Metanephros (tissue), 2 donors: ENCODE results near the gene LIME1. TPM values are rescaled to one million over a fixed set of nuclear protein-coding genes. Genes with fewer than 3 reads are reported as not detected.

Source experiments
- small RNA-seq: library from RNA; depleted of rRNA; stranded (forward); fragments of <200 nt; gene quantifications from one replicate; pipeline ENCODE3, GENCODE V24; 2014; ENCODE audit warnings: low replicate concordance
- total RNA-seq: library from RNA; depleted of rRNA; stranded (reverse); fragments of >200 nt; gene quantifications from one replicate; pipeline ENCODE4 v1.2.3, GENCODE V29; 2014

The LIME1 gene, protein sequence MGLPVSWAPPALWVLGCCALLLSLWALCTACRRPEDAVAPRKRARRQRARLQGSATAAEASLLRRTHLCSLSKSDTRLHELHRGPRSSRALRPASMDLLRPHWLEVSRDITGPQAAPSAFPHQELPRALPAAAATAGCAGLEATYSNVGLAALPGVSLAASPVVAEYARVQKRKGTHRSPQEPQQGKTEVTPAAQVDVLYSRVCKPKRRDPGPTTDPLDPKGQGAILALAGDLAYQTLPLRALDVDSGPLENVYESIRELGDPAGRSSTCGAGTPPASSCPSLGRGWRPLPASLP
- total RNA-seq = 7.5 TPM

DNA sequence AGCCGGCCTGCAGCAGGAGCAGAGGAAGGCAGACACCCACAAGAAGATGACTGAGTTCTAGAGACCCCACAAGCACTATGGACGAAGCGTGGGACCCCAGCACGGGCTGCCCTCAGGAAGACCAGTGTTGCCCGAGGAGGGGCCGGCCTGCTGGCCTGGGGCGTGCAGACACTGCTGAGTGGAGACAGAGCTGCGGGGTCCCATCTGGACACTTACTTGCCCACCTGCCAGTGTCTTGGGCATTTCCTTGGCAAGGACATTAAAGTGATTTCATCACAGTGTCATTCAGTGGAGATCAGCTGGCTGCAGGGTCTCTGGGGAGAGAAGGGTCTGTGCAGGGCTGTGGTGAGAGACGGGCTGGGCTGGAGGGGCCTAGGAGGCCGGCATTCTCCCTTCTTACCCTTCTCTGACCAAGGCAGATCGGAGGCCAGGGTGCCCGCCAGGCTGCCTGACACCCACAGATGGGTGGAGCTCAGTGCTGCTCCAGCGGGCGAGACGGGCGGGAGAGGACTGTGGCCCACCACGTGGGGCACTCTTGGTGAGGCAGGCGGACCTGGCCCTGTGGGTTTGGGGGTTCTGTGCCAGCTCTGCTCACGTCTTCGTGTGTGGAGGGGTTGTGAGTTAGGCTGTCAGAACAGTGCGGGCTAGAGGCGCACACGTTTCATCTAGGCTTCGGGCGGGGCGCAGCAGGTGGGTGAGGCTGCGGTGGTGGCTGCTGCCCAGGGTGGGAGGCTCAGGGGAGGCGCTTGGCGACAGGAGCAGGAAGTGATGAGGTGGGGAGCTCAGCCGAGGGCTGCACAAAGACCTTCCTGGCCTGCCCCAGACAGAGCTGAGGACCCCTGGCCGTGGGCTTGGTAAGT, at the start of gene LIME1:
TSS of gene LIME1 (plus strand) at position 806 of the 860 bp plus-strand sequence. CDS start 886 bp downstream, outside the sequence.

DNA sequence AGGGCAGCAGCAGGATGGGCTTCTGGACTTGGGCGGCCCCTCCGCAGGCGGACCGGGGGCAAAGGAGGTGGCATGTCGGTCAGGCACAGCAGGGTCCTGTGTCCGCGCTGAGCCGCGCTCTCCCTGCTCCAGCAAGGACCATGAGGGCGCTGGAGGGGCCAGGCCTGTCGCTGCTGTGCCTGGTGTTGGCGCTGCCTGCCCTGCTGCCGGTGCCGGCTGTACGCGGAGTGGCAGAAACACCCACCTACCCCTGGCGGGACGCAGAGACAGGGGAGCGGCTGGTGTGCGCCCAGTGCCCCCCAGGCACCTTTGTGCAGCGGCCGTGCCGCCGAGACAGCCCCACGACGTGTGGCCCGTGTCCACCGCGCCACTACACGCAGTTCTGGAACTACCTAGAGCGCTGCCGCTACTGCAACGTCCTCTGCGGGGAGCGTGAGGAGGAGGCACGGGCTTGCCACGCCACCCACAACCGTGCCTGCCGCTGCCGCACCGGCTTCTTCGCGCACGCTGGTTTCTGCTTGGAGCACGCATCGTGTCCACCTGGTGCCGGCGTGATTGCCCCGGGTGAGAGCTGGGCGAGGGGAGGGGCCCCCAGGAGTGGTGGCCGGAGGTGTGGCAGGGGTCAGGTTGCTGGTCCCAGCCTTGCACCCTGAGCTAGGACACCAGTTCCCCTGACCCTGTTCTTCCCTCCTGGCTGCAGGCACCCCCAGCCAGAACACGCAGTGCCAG, 39.7 kb upstream of the LIME1 start, which contains the start of gene TNFRSF6B:
TSS of gene TNFRSF6B (plus strand) at position 25 of the 729 bp plus-strand sequence. CDS start at position 141, 116 bp downstream.

DNA sequence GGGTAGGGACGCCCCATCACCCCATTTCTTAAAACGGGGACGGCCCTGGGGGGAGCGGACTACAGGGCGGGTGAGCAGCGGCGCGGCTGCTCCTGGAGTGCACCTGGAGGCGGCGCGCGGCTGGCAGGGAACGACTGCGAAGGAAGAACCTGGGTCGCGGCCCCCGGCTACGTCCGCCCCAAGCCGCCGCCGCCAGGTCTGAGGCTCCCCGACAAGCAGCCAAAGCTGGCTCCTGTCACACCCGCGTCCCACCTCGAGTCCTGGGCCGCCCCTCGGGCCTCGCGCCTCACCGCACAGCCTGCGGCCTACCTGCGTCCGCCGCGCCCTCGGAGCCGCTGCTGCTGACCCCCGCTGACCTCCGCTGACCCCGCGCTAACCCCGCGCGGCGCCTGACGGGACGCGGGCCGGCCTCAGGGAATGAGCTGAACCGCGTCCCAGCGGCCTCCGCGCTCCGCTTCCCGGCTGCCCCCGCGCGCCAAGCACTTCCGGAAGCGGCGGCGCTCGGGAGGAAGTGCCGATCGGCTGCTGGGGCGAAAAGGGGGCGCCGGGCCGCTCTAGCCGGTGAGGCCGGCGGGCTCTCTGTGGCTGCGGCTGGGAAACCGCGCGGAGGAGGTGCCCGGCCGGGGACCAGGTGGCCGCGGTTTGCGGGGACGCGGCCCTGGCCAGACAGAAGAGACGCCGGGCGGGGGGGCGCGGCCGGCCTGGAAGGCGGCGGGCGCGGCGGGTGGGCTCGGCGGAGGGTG, 28.7 kb upstream of the LIME1 start, which contains the start of the genes ARFRP1 and ZGPAT:
TSS of gene ARFRP1 (minus strand) at position 419 of the 743 bp plus-strand sequence. CDS start 885 bp downstream, outside the sequence.
TSS of gene ZGPAT (plus strand) at position 482 of the 743 bp plus-strand sequence. CDS start 542 bp downstream, outside the sequence.

DNA sequence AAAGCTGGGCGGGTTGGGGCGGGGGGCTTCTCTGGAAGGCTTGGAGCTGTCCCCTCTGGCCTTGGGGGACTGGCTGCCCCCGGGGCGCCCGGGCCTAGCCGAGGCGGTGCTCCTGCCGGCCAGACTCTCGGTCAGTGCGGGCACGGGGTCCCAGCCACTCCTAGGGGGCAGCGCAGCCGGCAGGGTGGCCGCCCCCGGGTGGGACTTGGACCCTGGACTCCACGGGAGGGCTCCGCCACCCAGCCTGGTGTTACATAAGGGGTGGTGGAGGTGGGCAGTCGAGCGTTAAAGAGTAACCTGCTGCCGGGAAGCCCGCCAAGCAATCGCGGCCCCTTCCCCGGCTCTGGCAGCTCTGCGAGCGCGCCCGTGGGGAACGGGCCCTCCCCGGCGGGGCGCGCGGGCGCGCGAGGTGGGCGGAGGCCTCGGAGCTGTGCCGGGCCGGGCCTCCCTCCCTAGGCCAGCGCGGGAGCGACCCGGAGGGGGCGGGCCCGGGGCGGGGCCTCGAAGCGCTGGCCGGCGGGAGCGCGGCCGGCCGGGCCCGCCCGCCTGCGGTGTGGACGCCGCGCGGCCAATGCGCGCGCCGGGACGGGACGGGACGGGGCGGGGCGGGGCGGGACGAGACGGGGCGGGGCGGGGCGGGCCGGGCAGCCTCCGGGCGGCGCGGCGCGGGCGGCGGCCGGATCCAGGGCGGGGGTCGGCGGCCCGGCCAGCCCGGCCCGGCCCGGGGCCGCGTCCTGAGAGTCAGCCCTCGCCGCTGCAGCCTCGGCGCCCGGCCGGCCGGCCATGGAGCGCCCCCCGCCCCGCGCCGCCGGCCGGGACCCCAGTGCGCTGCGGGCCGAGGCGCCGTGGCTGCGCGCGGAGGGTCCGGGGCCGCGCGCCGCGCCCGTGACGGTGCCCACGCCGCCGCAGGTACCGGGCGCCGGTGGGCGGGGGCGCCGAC, 2.9 kb downstream of the LIME1 start, which contains the start of gene SLC2A4RG:
TSS of gene SLC2A4RG (plus strand) at position 647 of the 940 bp plus-strand sequence. CDS start at position 784, 137 bp downstream.

Small RNA genes within 50 kb of the gene (small RNA-seq; reads per million reads assigned to genes)
- not detected for gene LIME1
- gene TNFRSF6B = not detected

Other genes with a start within 250 kb of the LIME1 start
- 139 TPM for gene EEF1A2, start 237.6 kb upstream of the LIME1 start, total RNA-seq
- 200 TPM for gene PPDPF, start 215.9 kb upstream of the LIME1 start, total RNA-seq
- 0.76 TPM for gene PTK6, start 199.3 kb upstream of the LIME1 start, total RNA-seq
- 0.12 TPM for gene SRMS, start 188.9 kb upstream of the LIME1 start, total RNA-seq
- gene FNDC11, start 182.5 kb upstream of the LIME1 start, total RNA-seq = 1.6 TPM
- 29.0 TPM for gene HELZ2, start 162.4 kb upstream of the LIME1 start, total RNA-seq
- gene GMEB2, start 109.6 kb upstream of the LIME1 start, total RNA-seq = 14.0 TPM
- gene STMN3, start 83.2 kb upstream of the LIME1 start, total RNA-seq = 20.6 TPM
- 30.5 TPM for gene RTEL1, start 78.4 kb upstream of the LIME1 start, total RNA-seq
- 4.3 TPM for gene TNFRSF6B, start 40.0 kb upstream of the LIME1 start, total RNA-seq
- gene ARFRP1, start 28.7 kb upstream of the LIME1 start, total RNA-seq = 36.9 TPM
- gene ZGPAT, start 28.6 kb upstream of the LIME1 start, total RNA-seq = 16.8 TPM
- 50.4 TPM for gene SLC2A4RG, start 3.1 kb downstream of the LIME1 start, total RNA-seq
- gene ZBTB46, start 94.6 kb downstream of the LIME1 start, total RNA-seq = 26.4 TPM
- not detected for gene ABHD16B, start 124.8 kb downstream of the LIME1 start, total RNA-seq
- gene TPD52L2, start 128.6 kb downstream of the LIME1 start, total RNA-seq = 64.9 TPM
- gene DNAJC5, start 158.5 kb downstream of the LIME1 start, total RNA-seq = 31.4 TPM
- gene UCKL1, start 219.8 kb downstream of the LIME1 start, total RNA-seq = 73.6 TPM
- gene ZNF512B, start 233.3 kb downstream of the LIME1 start, total RNA-seq = 18.3 TPM
- 6.5 TPM for gene SAMD10, start 243.0 kb downstream of the LIME1 start, total RNA-seq
- 64.6 TPM for gene PRPF6, start 244.5 kb downstream of the LIME1 start, total RNA-seq